GM21423 (cell line): ENCODE data around the gene TMEM163.
"Not testable (repeated sequence)": the region's sequence is repeated elsewhere in the genome, so short reads cannot be mapped to it uniquely, and the experiment has no call there.

Experiments used
- ATAC-seq: cut with Tn5 transposase; IDR thresholded peaks from one replicate; pipeline ENCODE4 v1.9.1; 2021; ENCODE audit warnings: mild to moderate bottlenecking, moderate library complexity; ENCODE audit not compliant: unreplicated experiment

The TMEM163 gene

DNA sequence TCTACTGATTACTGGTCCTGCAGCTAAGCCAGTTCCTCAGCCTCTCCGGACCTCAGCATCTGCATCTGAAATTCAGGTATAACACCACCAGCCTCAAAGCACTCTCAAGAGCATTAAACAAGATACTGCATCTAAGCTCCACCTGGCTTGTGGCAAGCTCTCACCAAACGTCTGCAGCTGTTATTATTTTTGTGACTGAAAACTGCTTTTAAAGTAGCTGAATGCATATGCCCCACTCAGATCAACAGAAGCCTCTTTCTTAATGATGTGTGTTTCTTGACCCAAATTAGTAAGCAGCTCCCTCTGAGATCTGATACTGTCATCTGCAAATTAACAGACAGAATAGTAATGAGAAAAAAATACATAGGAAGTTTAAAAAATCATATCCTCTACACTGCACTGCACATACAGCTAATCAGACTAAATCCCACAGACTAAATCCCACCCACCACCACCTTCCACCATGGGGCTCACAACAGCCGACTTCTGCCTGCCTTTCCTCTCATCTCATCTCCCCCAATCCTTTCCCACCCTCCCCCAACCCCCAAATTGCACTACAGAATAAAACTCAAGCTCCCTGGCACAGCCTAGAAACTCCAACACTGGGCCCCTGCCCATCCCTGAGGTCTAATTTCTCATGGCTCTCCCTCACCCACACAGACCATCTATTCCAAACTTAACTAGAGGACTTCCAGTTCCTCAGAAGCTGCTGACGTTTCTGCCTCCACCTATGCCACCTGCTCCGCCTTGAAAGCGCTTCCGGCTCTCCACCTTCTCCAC lies 52.9 kb downstream of the TMEM163 start:
- no peak for ATAC-seq

DNA sequence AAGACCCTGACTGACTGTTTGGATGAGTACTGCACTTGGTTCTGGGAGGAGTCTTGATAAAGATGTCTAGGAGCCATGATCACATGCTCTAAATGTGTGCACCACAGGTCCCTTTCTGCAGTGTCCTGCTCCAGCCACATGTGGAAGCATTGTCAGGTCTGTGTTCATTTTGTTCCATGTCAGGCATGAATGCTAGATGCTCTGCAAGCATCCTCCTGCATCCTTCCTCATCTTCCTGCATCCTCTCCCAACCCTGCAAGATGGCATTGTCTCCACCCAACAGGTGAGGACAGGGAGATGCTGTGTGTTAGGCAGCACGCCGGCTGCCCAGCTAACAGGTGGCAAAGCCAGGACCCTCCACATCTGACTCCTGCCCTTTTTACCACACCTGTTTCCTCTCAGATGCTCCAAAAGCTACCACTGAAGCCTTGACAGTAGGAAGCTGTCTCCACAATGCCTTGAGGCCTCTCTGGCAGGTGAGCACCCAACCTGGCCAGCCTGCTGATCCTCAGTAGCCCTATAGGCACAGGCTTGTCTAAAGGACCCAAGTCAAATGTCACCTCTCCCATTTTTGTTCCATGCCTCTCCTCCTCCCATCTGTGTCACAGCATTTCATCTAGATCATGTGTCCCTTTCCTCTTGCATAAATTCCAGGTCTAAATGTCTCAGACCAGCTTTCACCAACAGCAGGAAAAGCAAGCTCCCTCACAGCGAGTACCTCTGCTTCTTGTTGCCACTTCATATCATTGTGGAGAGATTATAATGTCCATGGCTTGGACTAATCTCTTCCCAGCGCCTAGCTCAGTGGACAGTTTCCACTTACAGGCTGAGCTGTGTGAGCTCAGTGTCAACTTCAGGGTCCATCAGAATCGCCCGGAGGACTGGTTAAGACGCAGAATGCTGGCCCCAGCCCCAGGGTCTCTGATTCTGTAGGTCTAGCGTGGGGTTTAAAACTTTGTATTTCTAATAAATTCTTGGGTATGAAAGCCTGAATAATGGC lies 55.0 kb downstream of the TMEM163 start:
- ATAC-seq, result no peak

DNA sequence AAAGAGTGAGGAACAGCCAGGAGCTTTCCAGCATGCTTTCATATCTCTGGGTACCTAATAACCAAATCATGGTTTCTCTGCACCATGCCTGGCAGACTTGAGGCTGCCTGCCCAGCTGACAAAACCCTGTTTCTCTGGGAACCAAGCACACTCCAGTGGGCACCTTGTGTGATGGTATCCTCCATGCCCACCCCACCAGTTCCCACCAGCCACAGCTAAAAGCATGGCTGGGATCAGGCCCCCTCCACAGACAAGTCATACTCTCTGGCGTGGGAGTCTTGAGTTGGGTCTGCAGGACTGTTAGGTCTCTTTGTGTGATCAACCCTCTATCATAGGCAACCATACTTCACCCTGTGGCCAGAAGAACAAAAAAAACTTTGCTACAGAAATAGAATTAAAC lies 56.0 kb downstream of the TMEM163 start:
- no peak for ATAC-seq

DNA sequence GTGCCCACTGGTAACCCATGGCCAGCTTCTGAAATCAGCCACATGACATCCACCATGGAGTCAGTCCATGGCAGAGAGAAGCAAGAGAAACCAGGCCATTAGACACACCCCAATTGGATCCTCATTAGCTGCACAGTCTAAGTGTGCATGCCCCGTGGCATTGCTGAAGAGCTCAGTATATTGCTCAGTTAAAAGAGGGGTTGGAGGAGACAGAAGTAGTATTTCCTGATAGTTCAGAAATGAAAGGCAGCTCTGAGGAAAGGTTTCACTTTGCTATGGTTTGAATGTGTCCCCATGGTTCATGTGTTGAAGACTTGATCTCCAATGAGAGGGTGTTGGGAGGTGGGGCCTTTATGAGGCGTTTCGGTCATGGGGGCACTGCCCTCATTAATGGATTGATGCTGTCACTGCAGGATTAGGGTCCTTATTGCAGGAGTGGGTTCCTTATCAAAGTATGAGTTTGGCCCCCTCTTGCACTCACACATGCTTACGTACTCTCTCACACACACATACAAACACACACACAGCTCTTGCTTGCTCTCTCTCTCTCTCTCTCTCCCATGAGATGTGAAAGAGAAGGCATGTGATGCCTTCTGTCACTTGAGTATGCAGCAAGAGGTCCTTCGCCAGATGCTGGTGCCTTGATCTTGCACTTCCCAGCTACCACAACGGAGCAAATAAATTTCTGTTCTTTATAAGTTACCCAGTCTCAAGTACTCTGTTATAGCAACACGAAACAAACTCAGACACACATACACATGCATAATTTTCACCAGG lies 58.0 kb downstream of the TMEM163 start:
- ATAC-seq, result no peak

DNA sequence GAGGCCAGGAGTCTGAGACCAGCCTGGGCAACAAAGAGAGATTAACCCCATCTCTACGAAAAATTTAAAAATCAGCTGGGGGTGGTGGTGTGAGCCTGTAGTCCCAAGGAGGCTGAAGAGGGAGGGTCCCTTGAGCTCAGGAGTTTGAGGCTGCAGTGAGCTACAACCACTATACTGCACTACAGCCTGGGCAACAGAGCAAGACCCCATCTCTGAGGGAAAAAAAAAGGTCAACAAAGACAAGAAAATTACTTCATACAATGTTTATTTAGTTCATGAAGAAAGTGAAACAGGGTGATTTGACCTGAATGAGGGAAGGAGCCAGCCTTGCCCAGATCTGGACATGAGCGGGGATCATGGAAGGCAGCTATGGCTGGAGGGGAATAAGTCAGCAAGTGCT lies 59.1 kb downstream of the TMEM163 start:
- no peak for ATAC-seq

DNA sequence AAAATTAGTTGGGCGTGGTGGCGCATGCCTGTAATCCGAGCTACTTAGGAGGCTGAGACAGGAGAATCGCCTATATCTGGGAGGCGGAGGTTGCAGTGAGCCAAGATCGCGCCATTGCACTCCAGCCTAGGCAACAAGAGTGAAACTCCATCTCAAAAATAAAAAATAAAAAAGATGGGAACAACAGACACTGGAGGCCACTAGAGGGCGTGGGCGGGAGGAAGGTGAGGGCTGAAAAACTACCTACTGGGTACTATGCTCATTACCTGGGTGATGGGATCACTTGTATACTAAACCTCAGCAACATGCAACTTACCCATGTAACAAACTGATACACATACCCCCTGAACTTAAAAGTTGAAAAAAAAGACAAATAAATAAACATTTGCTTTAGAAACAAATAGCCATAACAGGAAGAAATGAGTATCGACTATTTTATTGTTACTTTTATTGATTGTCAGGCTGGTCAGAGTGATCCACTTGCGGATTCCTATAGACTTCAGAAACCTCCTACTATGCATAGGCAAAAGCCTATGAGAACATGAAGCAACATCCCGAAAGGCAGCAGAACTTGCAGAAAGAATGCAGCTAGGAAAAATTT lies 61.0 kb downstream of the TMEM163 start:
- ATAC-seq, result no peak

DNA sequence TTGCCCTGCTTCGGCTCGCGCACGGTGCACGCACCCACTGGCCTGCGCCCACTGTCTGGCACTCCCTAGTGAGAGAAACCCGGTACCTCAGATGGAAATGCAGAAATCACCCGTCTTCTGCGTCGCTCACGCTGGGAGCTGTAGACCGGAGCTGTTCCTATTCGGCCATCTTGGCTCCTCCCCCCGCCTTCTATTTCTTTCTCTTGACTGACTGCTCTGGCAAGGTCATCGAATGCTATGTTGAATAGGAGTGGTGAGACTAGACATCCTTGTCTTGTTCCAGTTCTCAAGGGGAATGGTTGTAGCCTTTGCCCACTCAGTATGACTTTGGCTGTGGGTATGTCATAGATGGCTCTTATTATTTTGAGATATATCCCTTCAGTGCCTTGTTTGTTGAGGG lies 62.4 kb downstream of the TMEM163 start:
- not testable (repeated sequence) for ATAC-seq

DNA sequence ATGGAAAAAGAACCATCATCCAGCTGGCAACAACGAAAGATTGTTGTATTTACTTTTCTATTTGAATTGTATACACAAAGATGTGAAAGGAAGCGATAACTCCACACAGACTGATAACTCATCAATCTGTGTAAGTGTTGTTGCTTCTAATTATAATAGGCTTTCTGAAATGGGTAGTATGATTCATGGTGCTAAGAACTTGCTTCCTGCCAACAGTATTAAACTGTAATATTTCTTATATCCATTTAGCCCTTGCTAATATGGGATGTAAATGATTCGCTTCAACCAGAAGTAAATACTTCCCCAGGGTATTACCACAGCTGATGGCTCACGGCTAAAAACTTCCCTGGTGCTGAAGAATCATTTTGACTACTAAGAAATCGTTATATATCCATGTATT lies 70.2 kb downstream of the TMEM163 start:
- no peak for ATAC-seq

DNA sequence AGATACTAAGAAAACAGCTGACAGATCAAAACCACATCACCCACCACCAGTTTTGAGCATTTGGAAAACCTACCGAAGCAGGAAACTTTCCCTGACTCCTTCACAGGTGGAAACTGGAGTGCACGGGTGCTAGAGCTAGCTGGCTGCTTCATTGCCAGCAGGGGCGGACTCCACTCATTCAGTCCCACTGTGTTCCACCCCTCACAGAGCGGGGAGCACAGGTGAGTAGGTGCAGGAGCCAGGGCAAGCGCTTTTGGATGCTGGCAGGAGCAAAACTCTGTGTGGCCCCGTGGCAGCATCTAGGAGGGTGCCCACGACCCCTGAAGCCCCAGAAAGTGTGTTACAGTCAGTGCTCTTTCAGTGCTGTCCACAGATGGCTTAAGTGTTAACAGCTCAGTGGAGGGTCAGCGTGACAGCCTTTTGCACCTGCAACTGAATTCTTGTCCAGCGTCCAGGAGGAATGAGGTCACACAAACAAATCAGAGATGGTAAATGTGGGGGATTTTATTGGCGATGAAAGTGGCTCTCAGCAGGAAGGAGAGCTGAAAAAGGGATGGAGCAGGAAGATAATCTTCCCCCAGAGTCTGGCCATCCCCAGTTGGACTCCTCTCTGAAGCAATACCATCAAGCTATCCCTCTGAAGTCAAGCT lies 71.1 kb downstream of the TMEM163 start:
- no peak for ATAC-seq

DNA sequence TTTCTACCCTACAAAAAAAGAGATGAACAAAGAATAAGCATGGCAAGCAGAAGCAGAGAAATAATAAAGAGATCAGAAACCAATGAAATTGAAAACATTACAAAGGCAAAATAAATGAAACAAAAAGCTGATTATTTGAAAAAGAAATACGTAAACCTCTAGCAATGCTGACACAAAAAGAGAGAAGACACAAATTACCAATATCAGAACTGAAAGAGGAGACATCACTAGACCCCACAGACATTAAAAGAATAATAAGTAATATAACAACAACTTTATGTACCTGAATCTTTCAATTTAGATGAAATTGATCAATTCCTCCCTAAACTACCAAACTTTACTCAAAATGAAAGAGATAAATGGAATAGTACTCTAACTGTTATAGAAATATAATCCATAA lies 75.9 kb downstream of the TMEM163 start:
- ATAC-seq, result no peak

DNA sequence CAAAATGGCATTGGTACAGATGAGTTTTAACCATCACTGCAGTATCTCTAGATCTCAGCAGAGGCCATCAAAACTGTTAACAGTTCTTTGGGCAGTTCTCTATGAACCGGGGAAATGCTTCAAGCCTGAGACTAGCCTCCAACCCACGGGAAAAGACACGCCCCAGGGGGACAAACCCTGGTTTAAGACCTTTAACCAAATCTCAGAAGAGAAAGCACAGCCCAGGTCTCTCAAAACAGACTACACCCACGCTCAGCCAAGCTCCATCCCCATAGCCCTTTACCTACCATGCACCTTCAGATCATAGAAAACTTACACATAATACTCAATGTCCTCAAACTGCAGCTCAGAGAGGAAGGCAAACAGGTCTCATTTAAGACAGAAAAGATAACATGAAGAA lies 78.3 kb downstream of the TMEM163 start:
- ATAC-seq, result no peak

DNA sequence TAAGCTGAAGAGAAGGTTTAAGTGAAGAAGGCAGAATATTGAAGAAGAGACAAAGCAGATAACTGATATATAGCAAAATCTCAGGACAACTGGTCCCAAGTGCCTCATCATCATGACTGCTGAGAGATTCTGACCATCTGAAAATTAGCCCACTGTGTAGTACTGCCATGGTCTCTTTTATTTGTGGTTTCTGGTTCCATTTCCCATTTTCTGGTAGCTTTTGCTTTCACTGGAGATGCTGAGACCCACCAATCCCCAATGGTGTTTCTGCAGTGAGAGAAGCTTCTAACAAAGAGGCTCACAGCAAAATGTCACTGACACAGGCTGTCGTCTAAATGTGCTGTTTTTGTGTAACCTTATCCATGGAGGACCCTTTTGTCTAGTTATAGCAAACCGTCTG lies 79.5 kb downstream of the TMEM163 start:
- no peak for ATAC-seq

DNA sequence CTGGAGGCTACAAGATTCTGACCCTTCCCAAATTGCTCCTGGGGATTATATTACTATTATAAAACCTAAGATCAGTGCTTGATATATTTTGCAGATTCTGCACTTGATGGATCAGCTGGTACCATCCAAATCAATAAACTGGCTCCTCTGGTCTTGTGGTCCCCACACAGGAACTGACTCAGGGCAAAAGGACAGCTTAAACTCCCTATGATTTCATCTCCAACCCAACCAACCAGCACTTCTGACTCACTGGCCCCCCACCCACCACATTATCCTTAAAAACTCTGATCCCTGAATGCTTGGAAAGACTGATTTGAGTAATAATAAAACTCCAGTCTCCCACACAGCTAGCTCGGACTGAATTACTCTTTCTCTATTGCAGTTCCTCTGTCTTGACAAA lies 82.1 kb downstream of the TMEM163 start:
- no peak for ATAC-seq

DNA sequence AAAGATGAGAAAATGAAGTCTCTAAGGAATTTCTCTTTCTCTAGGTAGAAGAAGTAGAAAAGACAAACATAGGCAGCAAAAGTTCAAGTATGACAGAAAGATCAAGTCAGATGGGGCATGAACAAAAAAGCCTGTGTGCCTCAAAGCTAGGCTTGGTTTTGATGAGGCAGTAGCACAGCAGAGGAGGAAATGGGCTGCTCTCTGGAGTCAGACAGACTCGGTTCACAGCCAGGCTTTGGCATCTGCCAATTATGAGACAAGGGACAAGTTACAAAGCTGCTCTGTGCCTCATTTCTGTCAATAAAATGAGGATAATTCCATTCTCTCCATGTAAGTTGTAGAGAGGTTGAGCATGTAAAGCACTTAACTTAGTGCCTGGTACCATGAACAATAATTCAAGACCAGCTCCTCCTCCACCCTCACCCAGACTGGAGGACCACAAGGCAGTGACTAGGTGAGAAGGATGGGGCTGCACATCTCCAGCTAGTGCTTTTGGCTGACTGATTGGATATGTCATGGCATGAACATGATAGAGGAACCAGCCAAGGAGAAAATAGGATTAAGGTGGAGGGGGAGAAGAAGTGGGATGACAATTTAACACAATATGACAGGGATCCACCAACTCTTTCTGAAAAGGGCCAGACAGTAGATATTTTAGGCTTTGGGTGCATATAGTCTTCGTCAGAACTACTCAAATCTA lies 84.6 kb downstream of the TMEM163 start:
- ATAC-seq, result no peak

DNA sequence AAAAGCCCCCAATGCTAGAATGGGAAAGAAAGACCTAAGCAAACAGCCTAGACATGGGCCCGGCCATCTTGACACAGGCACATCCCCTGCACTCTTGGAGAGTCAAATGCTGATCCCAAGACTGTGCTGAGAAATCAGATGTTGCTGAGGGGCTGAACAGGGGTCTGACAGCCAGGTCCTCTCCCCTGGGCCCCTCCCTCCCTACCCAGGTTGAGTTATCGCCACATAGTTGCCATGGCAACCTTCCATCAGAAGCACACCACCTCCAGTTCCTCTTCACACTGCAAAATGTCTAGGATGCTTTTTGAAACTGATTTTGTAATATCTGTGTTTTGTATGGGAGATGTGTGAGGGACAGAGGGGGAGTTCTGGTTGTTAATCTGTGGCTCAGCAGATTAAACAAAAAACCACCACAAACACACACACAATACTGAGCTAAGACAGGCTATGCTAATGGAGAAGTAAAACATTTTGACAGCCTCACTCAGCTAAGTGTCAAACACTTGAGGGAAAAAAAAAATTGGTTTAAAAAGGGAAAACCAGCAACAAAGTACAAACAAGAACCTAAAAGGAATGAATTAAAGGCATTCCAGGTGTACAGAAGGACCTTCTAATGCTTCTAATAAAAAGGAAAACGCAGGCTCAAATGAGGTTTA lies 88.2 kb downstream of the TMEM163 start:
- no peak for ATAC-seq

DNA sequence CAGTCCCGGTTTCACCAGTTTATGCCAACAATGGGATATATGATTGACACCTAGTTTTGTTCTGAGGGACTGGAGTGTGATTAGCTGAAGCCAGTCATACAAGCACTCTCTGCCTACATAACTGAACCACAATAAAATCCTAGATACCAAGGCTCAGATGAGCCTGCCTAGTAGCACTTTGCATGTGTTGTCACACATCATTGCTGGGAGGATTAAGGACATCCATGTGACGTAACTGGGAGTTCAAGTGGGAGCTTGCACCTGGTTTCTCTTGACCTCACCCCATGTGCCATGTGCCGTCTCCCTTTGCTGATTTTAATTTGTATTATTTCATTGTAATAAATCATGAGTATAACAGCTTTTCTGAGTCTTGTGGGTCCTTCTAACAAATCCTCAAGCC lies 90.3 kb downstream of the TMEM163 start:
- ATAC-seq, result no peak

DNA sequence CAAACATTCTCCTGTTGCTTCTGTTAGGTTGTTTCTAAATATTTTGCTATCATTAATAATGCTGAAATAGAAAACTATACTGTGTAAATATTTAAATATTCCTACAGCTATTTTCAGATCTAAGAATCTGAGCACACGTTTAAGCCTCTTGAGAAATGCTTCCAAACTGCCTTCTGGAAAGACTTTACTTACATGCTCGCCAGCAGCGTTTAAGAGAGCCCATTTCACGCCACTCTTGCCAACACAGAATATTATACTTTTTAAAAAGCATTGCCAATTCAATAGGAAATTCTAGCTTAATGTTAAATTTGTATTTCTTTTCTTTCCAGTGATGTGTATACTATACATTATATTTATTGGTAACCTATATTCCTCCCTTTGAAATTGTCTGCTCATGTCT lies 92.0 kb downstream of the TMEM163 start:
- ATAC-seq, result no peak

DNA sequence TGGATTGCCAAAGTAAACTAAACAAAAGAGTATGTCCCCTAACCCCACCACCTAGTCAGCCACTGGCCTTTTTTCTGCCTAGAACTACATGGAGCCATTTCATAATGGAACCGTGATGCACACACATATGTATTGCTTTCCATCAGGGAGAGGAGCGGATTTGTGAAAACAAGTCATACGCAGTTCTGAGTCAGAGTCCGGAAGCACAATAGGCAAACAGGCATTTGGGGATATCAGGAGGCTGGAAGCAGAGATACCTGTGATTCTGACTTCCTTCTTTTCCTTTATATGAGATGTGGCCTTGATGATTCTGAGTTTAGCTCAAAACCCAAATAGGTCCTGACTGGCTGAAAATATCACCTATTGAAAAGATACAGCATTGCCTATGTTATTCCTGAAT lies 93.5 kb downstream of the TMEM163 start:
- ATAC-seq, result no peak

DNA sequence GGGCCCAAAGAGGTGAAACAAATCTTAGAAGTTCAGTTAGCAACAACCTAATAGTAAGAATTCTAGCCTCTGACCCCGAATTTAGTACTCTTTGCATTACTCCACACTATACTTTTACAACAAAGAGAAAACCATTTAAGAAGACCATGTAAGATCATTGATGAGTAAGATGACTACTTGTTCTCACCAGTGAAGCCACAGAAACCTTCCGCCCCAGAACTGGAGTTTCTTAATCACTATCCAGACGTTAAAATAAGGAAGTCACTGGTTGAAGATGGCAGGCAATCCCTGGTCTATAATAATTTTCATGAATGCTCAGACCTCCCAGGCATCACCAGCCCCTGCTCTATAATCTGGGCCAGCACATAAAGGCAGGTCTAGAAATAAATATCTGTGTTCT lies 95.0 kb downstream of the TMEM163 start:
- peak; percentile 94 for ATAC-seq
